PC-9 (cell line): ENCODE results near the gene NRXN2.

Source experiments
- EZH2 ChIP-seq: fragments of 200-600 bp; sonication (generic); IDR thresholded peaks from 2 replicates; pipeline ENCODE4 v1.8.0; 2017; ENCODE audit warnings: antibody characterized with exemption, low read depth
- TF ChIP-seq, protein P1 (sequence below): fragments of 200-600 bp; sonication (generic); conservative IDR thresholded peaks from 2 replicates; pipeline ENCODE4 v1.6.1; 2017; ENCODE audit warnings: mixed run types, antibody characterized with exemption, mild to moderate bottlenecking, moderate library complexity

DNA sequence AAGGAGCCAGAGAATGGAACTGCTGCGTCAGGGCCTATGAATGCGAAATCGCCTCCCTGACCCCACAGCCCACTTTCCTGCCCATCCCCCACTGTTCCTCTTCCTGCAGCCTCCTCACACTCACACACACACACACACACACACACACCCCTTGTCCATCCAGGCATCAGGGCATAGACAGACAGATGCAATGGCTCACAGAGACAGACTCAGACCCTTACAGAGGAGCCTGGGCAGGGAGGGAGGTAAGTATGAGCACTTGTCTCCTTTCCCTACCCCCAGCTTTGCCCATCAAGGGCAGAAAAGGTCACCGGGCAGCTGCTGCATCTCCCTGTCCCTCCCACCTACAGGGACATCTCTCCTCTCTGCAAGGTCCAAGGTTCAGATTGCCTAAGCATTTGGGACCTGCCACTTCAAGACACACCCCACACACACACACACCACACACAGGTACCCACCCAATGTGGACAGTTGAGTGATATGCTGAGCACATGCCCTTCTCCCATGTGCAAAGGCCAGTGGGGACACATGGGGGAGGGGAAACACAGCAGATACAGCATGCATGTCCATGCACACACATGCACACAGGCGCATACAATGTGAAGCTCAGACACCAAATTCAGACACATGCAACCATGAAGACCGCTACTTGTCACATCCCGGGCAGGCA, 2.0 kb upstream of the NRXN2 start:
- TF ChIP-seq, protein P1, sequence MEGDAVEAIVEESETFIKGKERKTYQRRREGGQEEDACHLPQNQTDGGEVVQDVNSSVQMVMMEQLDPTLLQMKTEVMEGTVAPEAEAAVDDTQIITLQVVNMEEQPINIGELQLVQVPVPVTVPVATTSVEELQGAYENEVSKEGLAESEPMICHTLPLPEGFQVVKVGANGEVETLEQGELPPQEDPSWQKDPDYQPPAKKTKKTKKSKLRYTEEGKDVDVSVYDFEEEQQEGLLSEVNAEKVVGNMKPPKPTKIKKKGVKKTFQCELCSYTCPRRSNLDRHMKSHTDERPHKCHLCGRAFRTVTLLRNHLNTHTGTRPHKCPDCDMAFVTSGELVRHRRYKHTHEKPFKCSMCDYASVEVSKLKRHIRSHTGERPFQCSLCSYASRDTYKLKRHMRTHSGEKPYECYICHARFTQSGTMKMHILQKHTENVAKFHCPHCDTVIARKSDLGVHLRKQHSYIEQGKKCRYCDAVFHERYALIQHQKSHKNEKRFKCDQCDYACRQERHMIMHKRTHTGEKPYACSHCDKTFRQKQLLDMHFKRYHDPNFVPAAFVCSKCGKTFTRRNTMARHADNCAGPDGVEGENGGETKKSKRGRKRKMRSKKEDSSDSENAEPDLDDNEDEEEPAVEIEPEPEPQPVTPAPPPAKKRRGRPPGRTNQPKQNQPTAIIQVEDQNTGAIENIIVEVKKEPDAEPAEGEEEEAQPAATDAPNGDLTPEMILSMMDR: no peak
- TF ChIP-seq EZH2: no peak
